Left ventricle myocardium inferior (tissue), 1 donor: Measurements from ENCODE around the gene DDX41. TPM values are rescaled to one million over a fixed set of nuclear protein-coding genes. Genes with fewer than 3 reads are reported as not detected.
A peak's percentile ranks its signal among the peaks of the same experiment; 100 is the strongest.

Experiments
- DNase-seq: peaks from one replicate; pipeline ENCODE4 v3.0.0-alpha.2; 2020
- H3K27ac ChIP-seq: fragments of 200-600 bp; replicated peaks from 2 replicates; pipeline ENCODE4 v1.8.0; 2021
- H3K27me3 ChIP-seq: fragments of 200-600 bp; 2 replicates; pipeline ENCODE4 v1.8.0; 2021; ENCODE audit warnings: low read depth
- H3K36me3 ChIP-seq: fragments of 200-600 bp; 2 replicates; pipeline ENCODE4 v1.8.0; 2021
- H3K4me1 ChIP-seq: fragments of 200-600 bp; 2 replicates; pipeline ENCODE4 v1.8.0; 2021
- H3K4me3 ChIP-seq: fragments of 200-600 bp; 2 replicates; pipeline ENCODE4 v1.8.0; 2021; ENCODE audit warnings: mild to moderate bottlenecking, moderate library complexity
- H3K9me3 ChIP-seq: fragments of 200-600 bp; replicated peaks from 2 replicates; pipeline ENCODE4 v1.8.0; 2021
- CTCF ChIP-seq: fragments of 200-600 bp; IDR thresholded peaks from 2 replicates; pipeline ENCODE4 v1.8.0; 2021; ENCODE audit warnings: antibody characterized with exemption, mild to moderate bottlenecking, borderline replicate concordance
- intact Hi-C: fragments of 100-400 bp; cut with micrococcal nuclease; formaldehyde crosslinking; loops from one replicate; pipeline ENCODE4 v1.11.0; 2022
- total RNA-seq: library from RNA; stranded (reverse); fragmentation: NEBNext Ultra II Directional; extraction: Animal tissue kit (Norgen Biotek cat#: 25700); gene quantifications from one replicate; pipeline ENCODE4 v1.2.1, GENCODE V29; 2021
- donor health status: DM: no; HTN: yes; CAD: no; lungs with severe emphysema.

DDX41 gene
- total RNA-seq, 1 donor from 2014 or later: 29.7 TPM

- Histone ChIP-seq H3K4me3 (peak overlapping the region; percentile 30), H3K36me3 (peaks cover 47% of the 10 kb centered on the region), H3K9me3 (peaks cover 7% of the 10 kb centered on the region), H3K4me1 (peaks cover 30% of the 10 kb centered on the region), H3K27me3 (peaks cover 42% of the 10 kb centered on the region), H3K27ac (peak overlapping the region; percentile 90)
- DNase-seq: peak; percentile 63
- intact Hi-C loops: no loop called here
- TF ChIP-seq CTCF: no peak
Measured at GRCh38 chr5:177462021-177462670, 54.6 kb downstream of the DDX41 start.

Other genes starting within 250 kb of the DDX41 start
- gene RAB24, start 213.2 kb downstream of the DDX41 start, total RNA-seq: 25.3 TPM
- 40.0 TPM for gene PRELID1, start 213.2 kb downstream of the DDX41 start, total RNA-seq
- gene MXD3, start 205.1 kb downstream of the DDX41 start, total RNA-seq: 2.3 TPM
- gene LMAN2, start 165.3 kb downstream of the DDX41 start, total RNA-seq: 60.0 TPM
- gene RGS14, start 159.0 kb downstream of the DDX41 start, total RNA-seq: 4.6 TPM
- not detected for gene SLC34A1, start 132.5 kb downstream of the DDX41 start, total RNA-seq
- not detected for gene PFN3, start 116.3 kb downstream of the DDX41 start, total RNA-seq
- not detected for gene F12, start 107.4 kb downstream of the DDX41 start, total RNA-seq
- gene GRK6, start 90.3 kb downstream of the DDX41 start, total RNA-seq: 15.6 TPM
- 2.1 TPM for gene PRR7, start 70.1 kb downstream of the DDX41 start, total RNA-seq
- gene DBN1, start 43.3 kb downstream of the DDX41 start, total RNA-seq: 21.8 TPM
- gene PDLIM7, start 19.4 kb downstream of the DDX41 start, total RNA-seq: 54.4 TPM
- gene DOK3, start 7.1 kb downstream of the DDX41 start, total RNA-seq: 3.3 TPM
- 21.5 TPM for gene FAM193B, start 37.6 kb upstream of the DDX41 start, total RNA-seq
- 68.7 TPM for gene TMED9, start 75.2 kb upstream of the DDX41 start, total RNA-seq
- 17.2 TPM for gene B4GALT7, start 83.2 kb upstream of the DDX41 start, total RNA-seq